ENCODE measurements around the gene ICOSLG.
"Not testable (repeated sequence)": the region's sequence is repeated elsewhere in the genome, so short reads cannot be mapped to it uniquely, and the experiment has no call there.

ICOSLG gene

GRCh38 chr21:44283948-44284347 is 43.2 kb upstream of the ICOSLG start:
- no peak for TF ChIP-seq CTCF (conservative IDR thresholded peaks at IDR 0.05)
- no peak for TF ChIP-seq ZFX (IDR thresholded peaks at IDR 0.05)
- H3K27ac ChIP-seq = no peak overlapping the region

DNA sequence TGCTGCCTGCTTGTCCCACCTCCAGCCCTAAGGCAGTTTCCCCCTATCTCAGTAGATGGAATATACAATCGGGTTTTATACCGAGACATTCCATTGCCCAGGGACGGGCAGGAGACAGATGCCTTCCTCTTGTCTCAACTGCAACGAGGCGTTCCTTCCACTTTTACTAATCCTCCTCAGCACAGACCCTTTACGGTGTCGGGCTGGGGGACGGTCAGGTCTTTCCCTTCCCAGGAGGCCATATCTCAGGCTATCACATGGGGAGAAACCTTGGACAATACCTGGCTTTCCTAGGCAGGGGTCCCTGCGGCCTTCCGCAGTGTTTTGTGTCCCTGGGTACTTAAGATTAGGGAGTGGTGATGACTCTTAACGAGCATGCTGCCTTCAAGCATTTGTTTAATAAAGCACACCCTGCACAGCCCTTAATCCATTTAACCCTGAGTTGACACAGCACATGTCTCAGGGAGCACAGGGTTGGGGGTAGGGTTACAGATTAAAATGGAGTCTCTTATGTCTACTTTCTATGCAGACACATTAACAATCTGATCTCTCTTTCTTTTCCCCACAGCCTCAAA is 42.6 kb upstream of the ICOSLG start:
- not testable (repeated sequence) for H3K27ac ChIP-seq

GRCh38 chr21:44282370-44282769 is 41.6 kb upstream of the ICOSLG start:
- TF ChIP-seq CTCF (conservative IDR thresholded peaks at IDR 0.05) = no peak
- no peak for TF ChIP-seq ZFX (IDR thresholded peaks at IDR 0.05)
- H3K27ac ChIP-seq = no peak overlapping the region

- no peak overlapping the region for H3K27ac ChIP-seq
- TF ChIP-seq CTCF (conservative IDR thresholded peaks at IDR 0.05) (no peak), ZFX (IDR thresholded peaks at IDR 0.05) (no peak)
Observed at GRCh38 chr21:44281801-44282200, 41.1 kb upstream of the ICOSLG start.

DNA sequence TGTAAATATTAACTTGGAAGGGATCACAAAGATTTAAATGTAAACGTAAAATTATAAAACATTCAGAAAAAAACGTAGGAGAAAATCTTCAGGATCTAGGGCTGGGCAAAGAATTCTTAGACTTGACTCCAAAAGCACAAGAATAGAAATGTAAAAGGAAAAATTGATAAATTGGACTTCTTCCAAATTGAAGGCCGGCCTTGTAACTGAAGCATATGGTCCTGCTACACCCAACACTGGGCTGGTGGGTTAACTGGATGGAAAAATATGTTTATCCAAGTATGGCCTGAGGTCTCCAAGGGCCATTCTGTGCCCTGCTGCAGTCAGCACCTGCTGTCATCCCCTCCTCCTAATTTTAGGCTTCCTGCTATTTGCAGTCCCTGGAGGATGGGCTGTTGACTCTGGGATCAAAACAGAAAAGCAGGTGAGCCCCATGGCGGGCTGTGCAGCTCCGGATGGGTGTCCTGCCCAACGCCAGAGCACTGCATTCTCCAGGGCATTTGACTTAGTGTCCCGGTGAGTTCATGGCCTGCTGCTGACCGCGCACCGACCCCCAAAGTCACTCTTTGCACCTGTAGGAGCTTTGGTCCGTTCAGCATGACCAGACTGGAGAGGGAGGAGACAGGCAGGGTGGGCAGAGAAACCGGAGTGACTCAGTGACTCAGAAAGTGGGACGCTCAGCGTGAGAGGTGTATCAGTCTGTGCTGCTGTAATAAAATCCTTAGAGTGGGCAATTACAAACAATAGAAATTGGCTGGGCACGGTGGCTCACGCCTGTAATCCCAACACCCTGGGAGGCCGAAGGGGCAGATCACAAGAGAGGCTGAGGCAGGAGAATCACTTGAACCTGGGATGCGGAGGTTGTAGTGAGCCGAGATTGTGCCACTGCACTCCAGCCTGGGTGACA is 38.9 kb upstream of the ICOSLG start:
- no peak overlapping the region for H3K27ac ChIP-seq
- TF ChIP-seq CTCF (conservative IDR thresholded peaks at IDR 0.05) = no peak
- TF ChIP-seq ZFX (IDR thresholded peaks at IDR 0.05) = no peak

GRCh38 chr21:44275041-44275440 is 34.3 kb upstream of the ICOSLG start:
- TF ChIP-seq ZFX (IDR thresholded peaks at IDR 0.05) (no peak), CTCF (conservative IDR thresholded peaks at IDR 0.05) (no peak)
- no peak overlapping the region for H3K27ac ChIP-seq

DNA sequence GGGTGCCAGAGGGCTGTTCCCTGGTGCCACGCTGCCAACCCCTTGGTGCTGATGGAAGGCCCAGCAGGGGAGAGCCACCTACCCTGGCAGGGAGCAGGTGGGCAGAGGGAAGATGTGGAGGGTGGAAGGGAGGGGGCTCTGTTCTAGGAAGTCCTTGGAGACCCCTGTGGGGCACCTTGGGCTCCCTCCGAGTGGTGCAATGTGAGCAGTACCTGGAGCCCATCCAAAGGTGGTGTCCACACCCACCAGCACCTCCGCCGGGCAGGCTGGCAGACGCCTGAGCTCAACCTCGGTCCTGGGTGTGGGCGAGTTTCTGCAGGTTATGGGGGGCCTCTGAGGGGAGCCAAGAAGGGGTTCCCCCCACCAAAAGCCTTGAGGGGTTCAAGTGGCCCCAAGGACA is 32.3 kb upstream of the ICOSLG start:
- TF ChIP-seq ZFX (IDR thresholded peaks at IDR 0.05) (no peak), CTCF (conservative IDR thresholded peaks at IDR 0.05) (no peak)
- H3K27ac ChIP-seq = no peak overlapping the region

Measured in C4-2B (cell line).